HG03064 (cell line): ENCODE results near the gene FN3KRP.
"Not testable (repeated sequence)": the region's sequence is repeated elsewhere in the genome, so short reads cannot be mapped to it uniquely, and the experiment has no call there.

ENCODE experiments used
- ATAC-seq: cut with Tn5 transposase; IDR thresholded peaks from one replicate; pipeline ENCODE4 v1.9.1; 2021; ENCODE audit warnings: low read depth; ENCODE audit not compliant: unreplicated experiment

Gene FN3KRP

DNA sequence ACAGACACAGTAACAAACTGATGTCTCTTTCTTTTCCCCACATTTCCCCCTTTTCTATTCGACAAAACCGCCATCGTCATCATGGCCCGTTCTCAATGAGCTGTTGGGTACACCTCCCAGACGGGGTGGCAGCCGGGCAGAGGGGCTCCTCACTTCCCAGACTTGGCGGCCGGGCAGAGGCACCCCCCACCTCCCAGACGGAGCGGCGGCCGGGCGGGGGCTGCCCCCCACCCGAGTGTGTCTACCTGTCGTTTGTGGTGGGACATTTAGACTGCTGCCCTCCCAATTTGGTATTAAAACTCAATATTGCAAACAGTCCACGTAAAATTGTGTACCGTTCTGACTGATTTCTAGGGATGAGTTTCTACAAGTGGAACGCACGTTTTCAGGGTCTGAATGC, 58.0 kb downstream of the FN3KRP start:
- ATAC-seq = not testable (repeated sequence)

DNA sequence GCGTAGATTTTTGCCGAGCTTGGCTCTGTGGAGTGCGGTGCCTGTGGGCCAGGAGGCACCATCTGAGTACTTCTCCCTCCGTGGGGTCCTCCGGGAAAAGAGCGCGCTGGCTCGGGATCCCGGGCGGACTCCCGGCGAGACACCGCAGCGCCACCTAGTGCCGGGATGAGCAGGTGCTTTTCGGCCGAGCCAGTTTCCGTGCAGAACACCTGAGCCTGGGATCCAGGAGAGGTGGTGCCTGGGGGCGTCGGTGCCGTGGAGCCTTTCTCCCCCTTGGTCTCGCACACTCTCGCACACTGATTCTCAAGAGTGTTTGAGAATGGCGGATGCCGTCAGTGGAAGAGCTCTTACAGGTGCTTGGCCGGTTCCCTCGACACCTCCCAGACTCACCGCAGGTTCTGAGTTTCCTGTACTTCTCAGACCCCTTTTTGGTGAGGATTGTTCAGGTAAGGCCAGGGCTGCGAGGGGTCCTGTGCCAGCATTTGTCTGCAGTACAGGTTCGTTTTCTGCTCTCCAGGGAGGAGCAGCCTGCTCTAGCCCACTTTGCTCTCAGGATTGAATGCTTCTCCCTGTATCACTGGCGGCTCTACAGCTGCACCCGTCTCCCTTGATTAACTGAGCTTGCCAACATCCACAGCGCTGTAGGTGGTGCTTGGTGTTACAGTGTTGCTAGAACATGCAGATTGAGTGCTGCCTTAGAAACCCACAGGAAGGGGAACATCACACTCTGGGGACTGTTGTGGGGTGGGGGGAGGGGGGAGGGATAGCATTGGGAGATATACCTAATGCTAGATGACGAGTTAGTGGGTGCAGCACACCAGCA, 58.7 kb downstream of the FN3KRP start:
- no peak for ATAC-seq

DNA sequence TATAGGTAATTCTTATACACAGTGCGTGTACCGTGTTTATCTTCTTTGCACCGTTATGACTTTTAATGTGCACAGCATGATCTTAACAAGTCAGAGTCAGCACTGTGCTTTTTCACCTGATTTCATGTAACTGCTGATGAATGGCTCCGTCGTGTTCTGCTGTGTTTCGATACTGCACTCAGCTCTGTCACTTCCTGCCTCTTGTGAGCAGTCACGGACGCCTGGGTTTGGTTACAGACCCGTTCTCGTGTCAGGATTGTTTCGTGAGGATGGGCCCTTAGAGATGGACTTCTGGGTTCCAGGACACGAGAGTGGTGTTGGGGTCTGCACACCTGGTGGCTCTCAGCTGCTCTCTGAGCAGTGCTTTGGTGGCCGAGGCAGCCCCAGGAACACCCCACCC, 59.9 kb downstream of the FN3KRP start:
- ATAC-seq = no peak
